ENCODE measurements around the gene TRIM52.

TRIM52 gene

GRCh38 chr5:181233801-181234454 is 27.0 kb downstream of the TRIM52 start:
- DNase-seq (ENCODE audit: low read depth in 2 of 2), result no peak

GRCh38 chr5:181233088-181233800 is 27.7 kb downstream of the TRIM52 start:
- no peak for DNase-seq (ENCODE audit: low read depth in 2 of 2)

GRCh38 chr5:181232593-181232992 is 28.4 kb downstream of the TRIM52 start:
- no peak for DNase-seq (ENCODE audit: low read depth in 2 of 2)

- DNase-seq (ENCODE audit: low read depth in 2 of 2), result no peak
Measured at GRCh38 chr5:181231432-181231831, 29.5 kb downstream of the TRIM52 start.

- DNase-seq (ENCODE audit: low read depth in 2 of 2), result no peak
Measured at GRCh38 chr5:181230551-181230950, 30.4 kb downstream of the TRIM52 start.

GRCh38 chr5:181229996-181230395 is 30.9 kb downstream of the TRIM52 start:
- DNase-seq (ENCODE audit: low read depth in 2 of 2), result no peak

GRCh38 chr5:181224390-181225229 is 36.3 kb downstream of the TRIM52 start:
- DNase-seq (ENCODE audit: low read depth in 2 of 2), result no peak

GRCh38 chr5:181223729-181224389 is 37.1 kb downstream of the TRIM52 start:
- DNase-seq (ENCODE audit: low read depth in 2 of 2), result no peak

- peak; percentile 97 to 98 for DNase-seq (ENCODE audit: low read depth in 2 of 2)
Measured at GRCh38 chr5:181223058-181223728, 37.8 kb downstream of the TRIM52 start, which contains the start of gene TRIM41. TSS of gene TRIM41 (plus strand) at chr5:181223281. CDS start at chr5:181224000, 719 bp downstream.

GRCh38 chr5:181222630-181223057 is 38.3 kb downstream of the TRIM52 start:
- DNase-seq (ENCODE audit: low read depth in 2 of 2), result no peak

GRCh38 chr5:181221792-181222629 is 38.9 kb downstream of the TRIM52 start:
- peak; percentile 87 to 91 for DNase-seq (ENCODE audit: low read depth in 2 of 2)

- DNase-seq (ENCODE audit: low read depth in 2 of 2), result no peak
Measured at GRCh38 chr5:181221105-181221791, 39.7 kb downstream of the TRIM52 start.

- no peak for DNase-seq (ENCODE audit: low read depth in 2 of 2)
Measured at GRCh38 chr5:181220178-181220515, 40.8 kb downstream of the TRIM52 start.

- DNase-seq (ENCODE audit: low read depth in 2 of 2), result no peak
Measured at GRCh38 chr5:181219262-181220177, 41.4 kb downstream of the TRIM52 start.

- no peak for DNase-seq (ENCODE audit: low read depth in 2 of 2)
Measured at GRCh38 chr5:181218795-181219124, 42.2 kb downstream of the TRIM52 start.

GRCh38 chr5:181217803-181218062 is 43.2 kb downstream of the TRIM52 start:
- DNase-seq (ENCODE audit: low read depth in 2 of 2), result no peak

- DNase-seq (ENCODE audit: low read depth in 2 of 2), result peak; percentile 55 to 60
Measured at GRCh38 chr5:181217111-181217802, 43.7 kb downstream of the TRIM52 start.

Data from stimulated activated CD4-positive, alpha-beta T cell treated with anti-CD3 and anti-CD28 coated beads, Interleukin-15, amount 100 ng/mL, for 48 hours (primary cell).